ENCODE measurements around the gene KLF15. TPM values are rescaled to one million over a fixed set of nuclear protein-coding genes. Genes with fewer than 3 reads are reported as not detected.

KLF15 gene
- total RNA-seq, 2 donors from 2014 or later, result 43.4 to 55.1 TPM

DNA sequence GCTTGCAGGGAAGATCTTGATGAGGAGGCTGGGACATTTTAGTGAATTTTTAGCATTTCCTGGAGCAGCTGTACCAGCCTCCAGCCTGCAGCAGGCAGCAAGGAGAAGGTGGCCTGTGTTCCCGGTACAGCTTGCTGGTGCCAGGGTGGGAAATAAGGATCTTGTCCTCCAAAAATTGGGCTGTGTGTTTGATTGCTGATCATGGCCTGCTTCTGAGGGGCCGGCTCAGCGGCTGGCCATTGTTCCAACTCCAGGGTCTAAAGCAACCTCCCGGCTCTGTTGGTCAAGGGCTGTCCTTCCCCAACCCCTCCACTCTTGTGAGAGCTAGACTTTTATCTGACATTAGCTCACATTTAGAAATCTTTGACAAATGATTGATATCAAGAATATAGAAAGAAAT lies 42.5 kb upstream of the KLF15 start:
- no peak for DNase-seq (ENCODE audit: low spot score)
- H3K36me3 ChIP-seq, result no peaks in the 10 kb centered on the region
- H3K27ac ChIP-seq, result no peak overlapping the region
- H3K9me3 ChIP-seq, result no peaks in the 10 kb centered on the region
- H3K4me3 ChIP-seq, result no peak overlapping the region
- peaks cover 0 to 4% of the 10 kb centered on the region in 2 donors for H3K4me1 ChIP-seq
- no peak for TF ChIP-seq CTCF (IDR thresholded peaks at IDR 0.05)
- no peaks in the 10 kb centered on the region for H3K27me3 ChIP-seq

GRCh38 chr3:126399351-126399735 lies 42.1 kb upstream of the KLF15 start:
- Histone ChIP-seq H3K27me3 (no peaks in the 10 kb centered on the region), H3K4me1 (peaks cover 0 to 8% of the 10 kb centered on the region in 2 donors), H3K9me3 (no peaks in the 10 kb centered on the region), H3K4me3 (no peak overlapping the region), H3K27ac (no peak overlapping the region), H3K36me3 (no peaks in the 10 kb centered on the region)
- no peak for DNase-seq (ENCODE audit: low spot score)
- TF ChIP-seq CTCF (IDR thresholded peaks at IDR 0.05), result no peak

- H3K9me3 ChIP-seq, result no peaks in the 10 kb centered on the region
- no peak overlapping the region for H3K4me3 ChIP-seq
- H3K27me3 ChIP-seq, result no peaks in the 10 kb centered on the region
- no peak for DNase-seq (ENCODE audit: low spot score)
- H3K4me1 ChIP-seq, result peaks cover 0 to 9% of the 10 kb centered on the region in 2 donors
- H3K36me3 ChIP-seq, result no peaks in the 10 kb centered on the region
- TF ChIP-seq CTCF (IDR thresholded peaks at IDR 0.05), result no peak
- no peak overlapping the region for H3K27ac ChIP-seq
These were observed 41.5 kb upstream of the KLF15 start for GRCh38 chr3:126398423-126399350.

DNA sequence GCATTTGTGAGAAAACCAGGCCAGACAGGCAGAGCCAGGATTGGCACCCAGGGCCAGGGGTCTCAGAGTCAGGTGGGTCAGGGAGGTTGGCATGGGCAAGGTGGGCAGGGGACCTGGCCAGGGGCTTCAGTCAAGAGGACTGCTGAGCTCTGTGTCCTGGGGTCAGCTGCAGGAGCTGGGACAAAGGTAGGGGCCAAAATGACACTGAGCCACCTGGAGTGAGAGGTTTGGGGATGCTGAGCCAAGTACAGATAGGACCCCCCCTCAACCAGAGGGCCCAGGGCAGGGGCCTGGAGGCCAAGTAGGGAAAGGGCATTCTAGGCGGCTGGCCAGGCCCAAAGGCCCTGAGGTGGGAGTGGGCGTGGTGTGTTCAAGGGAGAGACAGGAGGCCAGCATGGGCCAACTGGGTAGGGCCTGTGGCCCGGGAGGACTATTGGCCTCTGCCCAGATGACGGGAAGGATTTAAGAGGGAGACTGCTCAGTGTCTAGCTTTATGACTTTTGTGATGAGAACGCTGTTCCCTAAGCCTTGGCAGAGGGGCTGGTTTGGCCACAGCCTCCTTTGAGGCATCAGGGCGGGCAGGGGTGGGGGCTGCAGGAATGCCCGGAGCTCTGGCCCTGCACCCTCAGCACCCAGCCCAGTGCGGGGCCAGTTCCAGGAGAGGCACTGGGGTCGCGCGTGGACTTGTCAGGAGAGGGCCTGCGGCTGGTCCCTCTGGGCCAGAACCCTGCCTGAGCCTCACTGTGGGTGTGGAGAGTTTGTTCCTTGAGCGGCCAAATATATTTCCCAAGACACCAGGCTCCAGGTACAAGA lies 40.6 kb upstream of the KLF15 start:
- H3K9me3 ChIP-seq, result no peaks in the 10 kb centered on the region
- no peak overlapping the region for H3K4me3 ChIP-seq
- H3K27ac ChIP-seq, result no peak overlapping the region
- DNase-seq (ENCODE audit: low spot score), result no peak
- H3K4me1 ChIP-seq, result peaks cover 0 to 9% of the 10 kb centered on the region in 2 donors
- no peaks in the 10 kb centered on the region for H3K27me3 ChIP-seq
- TF ChIP-seq CTCF (IDR thresholded peaks at IDR 0.05), result no peak
- H3K36me3 ChIP-seq, result no peaks in the 10 kb centered on the region

GRCh38 chr3:126396536-126396935 lies 39.3 kb upstream of the KLF15 start:
- TF ChIP-seq CTCF (IDR thresholded peaks at IDR 0.05), result no peak
- Histone ChIP-seq H3K4me1 (peaks cover 0 to 9% of the 10 kb centered on the region in 2 donors), H3K36me3 (no peaks in the 10 kb centered on the region), H3K27ac (no peak overlapping the region), H3K9me3 (no peaks in the 10 kb centered on the region), H3K27me3 (no peaks in the 10 kb centered on the region), H3K4me3 (no peak overlapping the region)
- DNase-seq (ENCODE audit: low spot score), result no peak

Data from right atrium auricular region (tissue), 2 donors.